H1 (cell line): Measurements from ENCODE around the gene LRRIQ4. TPM values are rescaled to one million over a fixed set of nuclear protein-coding genes. Genes with fewer than 3 reads are reported as not detected.

ENCODE experiments used
- polyA plus RNA-seq, 7 experiments: library from polyadenylated mRNA; depleted of rRNA in 3 of 7; stranded (reverse) in 5 of 7; unstranded in 2 of 7; fragments of >200 nt in 5 of 7; fragments of 200-250 nt in 2 of 7; gene quantifications; 1 replicate in 5 of 7; 2 replicates in 1 of 7; 4 replicates in 1 of 7; pipeline versions ENCODE4 v1.2.1 to v1.2.3, GENCODE V29; 2011 to 2013; ENCODE audit warnings: missing spikeins in 2 of 7, mixed read lengths in 2 of 7
- total RNA-seq: library from RNA; stranded (reverse); fragmentation: NEBNext Ultra II Directional; extraction: Animal tissue kit (Norgen Biotek cat#: 25700); gene quantifications from 2 replicates; pipeline ENCODE4 v1.2.1, GENCODE V29; 2021

LRRIQ4 gene
- total and polyA plus RNA-seq, 2 of the 8 experiments (the other 6 are each of a cell fraction or from before 2014, with no cell fraction given): 0.08 TPM; not detected in 1

Other genes starting within 250 kb of the LRRIQ4 start
- 0.69 and 0.78 TPM in 2 replicates for gene MECOM, start 149.2 kb upstream of the LRRIQ4 start, total RNA-seq
- 0.03 and 0.11 TPM in 2 replicates for gene MECOM, start 149.2 kb upstream of the LRRIQ4 start, polyA plus RNA-seq (2011; rRNA removed)
- gene TERC, start 47.8 kb upstream of the LRRIQ4 start, total RNA-seq: 14.0 and 17.0 TPM in 2 replicates
- 2.3 and 5.4 TPM in 2 replicates for gene TERC, start 47.8 kb upstream of the LRRIQ4 start, polyA plus RNA-seq (2011; rRNA removed)
- 5.9 and 7.1 TPM in 2 replicates for gene ACTRT3, start 43.3 kb upstream of the LRRIQ4 start, total RNA-seq
- 3.0 and 3.4 TPM in 2 replicates for gene ACTRT3, start 43.3 kb upstream of the LRRIQ4 start, polyA plus RNA-seq (2011; rRNA removed)
- 13.9 and 15.2 TPM in 2 replicates for gene MYNN, start 39.5 kb upstream of the LRRIQ4 start, total RNA-seq
- gene MYNN, start 39.5 kb upstream of the LRRIQ4 start, polyA plus RNA-seq (2011; rRNA removed): 3.6 and 7.3 TPM in 2 replicates
- gene LRRC34, start within 50 bp of the LRRIQ4 start, total RNA-seq: 3.3 and 4.6 TPM in 2 replicates
- 3.0 and 4.1 TPM in 2 replicates for gene LRRC34, start within 50 bp of the LRRIQ4 start, polyA plus RNA-seq (2011; rRNA removed)
- not detected in 2 replicates for gene LRRC31, start 57.1 kb downstream of the LRRIQ4 start, total RNA-seq
- not detected in 2 replicates for gene LRRC31, start 57.1 kb downstream of the LRRIQ4 start, polyA plus RNA-seq (2011; rRNA removed)
- not detected in 2 replicates for gene SAMD7, start 98.7 kb downstream of the LRRIQ4 start, total RNA-seq
- gene SAMD7, start 98.7 kb downstream of the LRRIQ4 start, polyA plus RNA-seq (2011; rRNA removed): not detected in 2 replicates
- gene SEC62, start 153.9 kb downstream of the LRRIQ4 start, total RNA-seq: 67.8 and 68.1 TPM in 2 replicates
- gene SEC62, start 153.9 kb downstream of the LRRIQ4 start, polyA plus RNA-seq (2011; rRNA removed): 49.2 and 113 TPM in 2 replicates
- gene GPR160, start 225.1 kb downstream of the LRRIQ4 start, total RNA-seq: 16.6 and 16.7 TPM in 2 replicates
- 8.2 and 14.3 TPM in 2 replicates for gene GPR160, start 225.1 kb downstream of the LRRIQ4 start, polyA plus RNA-seq (2011; rRNA removed)